ENCODE results near the gene SH3YL1.

The SH3YL1 gene

GRCh38 chr2:287911-288757, 24.3 kb upstream of the SH3YL1 start, which contains the start of gene ALKAL2:
Gene ALKAL2, minus strand, starts transcription at chr2:288091. Its CDS starts 256 bp downstream, at chr2:287835.
- Histone ChIP-seq H3F3A (ENCODE audit: insufficient read depth, low read length) (no peaks in the 10 kb centered on the region), H4K20me1 (ENCODE audit: insufficient read depth, low read length) (no peaks in the 10 kb centered on the region)

GRCh38 chr2:287471-287885, 23.6 kb upstream of the SH3YL1 start:
- Histone ChIP-seq H3K27me3 (replicated peaks; ENCODE audit: insufficient read depth, low read length) (peaks cover 23% of the 10 kb centered on the region), H3K9ac (ENCODE audit: low read length) (no peak overlapping the region), H4K20me1 (ENCODE audit: insufficient read depth, low read length) (no peaks in the 10 kb centered on the region)

More at GRCh38 chr2:287911-288757, 24.3 kb upstream of the SH3YL1 start, which contains the start of gene ALKAL2:
- peaks cover 23% of the 10 kb centered on the region for H3K27me3 ChIP-seq (replicated peaks; ENCODE audit: insufficient read depth, low read length)
- H3K9me3 ChIP-seq (replicated peaks; ENCODE audit: insufficient read depth, low read length), result no peaks in the 10 kb centered on the region
- no peak within 1 kb of the TSS for H3K9ac ChIP-seq (ENCODE audit: low read length)
- no peak within 1 kb of the TSS for H3K4me2 ChIP-seq (ENCODE audit: low read depth, low read length)
- no peaks in the 10 kb centered on the region for H3K79me2 ChIP-seq (ENCODE audit: low read length)
- no peak for DNase-seq
- H3K9me2 ChIP-seq (replicated peaks; ENCODE audit: insufficient read depth, low read length), result no peaks in the 10 kb centered on the region
- H3K36me3 ChIP-seq (replicated peaks; ENCODE audit: insufficient read depth, low read length), result no peaks in the 10 kb centered on the region
- no peak within 1 kb of the TSS for H3K4me3 ChIP-seq (ENCODE audit: low read length)
- H3K27ac ChIP-seq (ENCODE audit: low read length), result no peak within 1 kb of the TSS
- no peaks in the 10 kb centered on the region for H3K4me1 ChIP-seq (ENCODE audit: low read length)
- H2AFZ ChIP-seq (ENCODE audit: low read length), result no peak within 1 kb of the TSS
- TF ChIP-seq EZH2 (optimal IDR thresholded peaks at IDR 0.05; ENCODE audit: low read depth, low read length), result no peak
- TF ChIP-seq EZH2phosphoT487 (IDR thresholded peaks at IDR 0.05; ENCODE audit: low read length), result no peak
- no peak for TF ChIP-seq CTCF (IDR thresholded peaks at IDR 0.05; ENCODE audit: low read length)

DNA sequence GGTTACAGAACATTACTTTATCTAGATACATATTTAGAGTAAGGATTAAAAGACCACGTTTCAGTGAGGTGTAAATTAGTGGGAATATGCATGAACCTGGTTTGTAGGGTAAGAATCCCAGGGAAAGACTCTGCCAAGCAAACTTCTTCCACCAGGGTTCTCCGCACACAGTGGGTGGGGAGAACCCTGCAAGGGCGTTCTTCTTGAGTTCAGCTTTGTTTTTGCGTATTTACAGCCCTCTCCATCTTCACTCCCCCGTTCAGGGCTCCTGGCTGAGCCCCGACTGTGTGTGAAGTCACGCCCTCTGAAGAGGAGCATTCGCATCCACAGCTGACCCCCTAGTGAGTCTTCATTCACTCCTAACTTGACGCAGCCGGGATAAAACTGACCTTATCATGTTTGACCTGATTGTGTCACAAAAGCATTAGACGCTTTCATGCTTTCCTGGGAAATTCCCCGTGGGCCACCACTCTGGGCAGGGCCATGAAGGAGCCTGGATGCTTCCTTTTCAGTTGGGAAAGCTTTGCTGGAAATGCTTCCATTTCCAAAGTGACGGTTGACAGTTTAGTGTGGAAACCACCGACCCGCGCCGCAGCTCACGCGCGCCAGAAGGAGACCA, 23.1 kb upstream of the SH3YL1 start:
- H3K9me2 ChIP-seq (replicated peaks; ENCODE audit: insufficient read depth, low read length), result no peaks in the 10 kb centered on the region
- H3K27me3 ChIP-seq (replicated peaks; ENCODE audit: insufficient read depth, low read length), result peaks cover 22% of the 10 kb centered on the region
- H3K4me2 ChIP-seq (ENCODE audit: low read depth, low read length), result no peak overlapping the region
- H3F3A ChIP-seq (ENCODE audit: insufficient read depth, low read length), result no peaks in the 10 kb centered on the region
- H3K4me1 ChIP-seq (ENCODE audit: low read length), result no peaks in the 10 kb centered on the region
- DNase-seq, result no peak
- H4K20me1 ChIP-seq (ENCODE audit: insufficient read depth, low read length), result no peaks in the 10 kb centered on the region
- no peaks in the 10 kb centered on the region for H3K79me2 ChIP-seq (ENCODE audit: low read length)
- H2AFZ ChIP-seq (ENCODE audit: low read length), result no peak overlapping the region
- no peak overlapping the region for H3K4me3 ChIP-seq (ENCODE audit: low read length)
- H3K36me3 ChIP-seq (replicated peaks; ENCODE audit: insufficient read depth, low read length), result no peaks in the 10 kb centered on the region
- TF ChIP-seq EZH2 (optimal IDR thresholded peaks at IDR 0.05; ENCODE audit: low read depth, low read length), result no peak
- no peak overlapping the region for H3K9ac ChIP-seq (ENCODE audit: low read length)
- no peak overlapping the region for H3K27ac ChIP-seq (ENCODE audit: low read length)
- no peaks in the 10 kb centered on the region for H3K9me3 ChIP-seq (replicated peaks; ENCODE audit: insufficient read depth, low read length)

More at GRCh38 chr2:287471-287885, 23.6 kb upstream of the SH3YL1 start:
- H2AFZ ChIP-seq (ENCODE audit: low read length), result no peak overlapping the region
- H3F3A ChIP-seq (ENCODE audit: insufficient read depth, low read length), result no peaks in the 10 kb centered on the region
- no peak for DNase-seq
- no peak overlapping the region for H3K4me3 ChIP-seq (ENCODE audit: low read length)
- H3K4me2 ChIP-seq (ENCODE audit: low read depth, low read length), result no peak overlapping the region
- H3K9me3 ChIP-seq (replicated peaks; ENCODE audit: insufficient read depth, low read length), result no peaks in the 10 kb centered on the region
- H3K79me2 ChIP-seq (ENCODE audit: low read length), result no peaks in the 10 kb centered on the region
- no peaks in the 10 kb centered on the region for H3K9me2 ChIP-seq (replicated peaks; ENCODE audit: insufficient read depth, low read length)
- TF ChIP-seq EZH2 (optimal IDR thresholded peaks at IDR 0.05; ENCODE audit: low read depth, low read length), result no peak
- no peak for TF ChIP-seq CTCF (IDR thresholded peaks at IDR 0.05; ENCODE audit: low read length)
- TF ChIP-seq EZH2phosphoT487 (IDR thresholded peaks at IDR 0.05; ENCODE audit: low read length), result no peak
- no peaks in the 10 kb centered on the region for H3K36me3 ChIP-seq (replicated peaks; ENCODE audit: insufficient read depth, low read length)
- no peak overlapping the region for H3K27ac ChIP-seq (ENCODE audit: low read length)
- H3K4me1 ChIP-seq (ENCODE audit: low read length), result no peaks in the 10 kb centered on the region

Data from MM.1S (cell line).